ENCODE results near the gene ATAD3B.

GRCh38 chr1:1510912-1511532 is 39.5 kb downstream of the ATAD3B start:
- no peak for TF ChIP-seq CTCF (IDR thresholded peaks at IDR 0.05)
- TF ChIP-seq POLR2A (IDR thresholded peaks at IDR 0.05) = no peak
